Lower leg skin (tissue), 3 donors: ENCODE data around the gene FOXO6.

Experiments
- POLR2A ChIP-seq, 2 donors: fragments of 450-650 bp; IDR thresholded peaks; one replicate each; pipeline ENCODE4 v1.6.1; 2016 to 2017; ENCODE audit warnings: antibody characterized with exemption in 2 of 2, mild to moderate bottlenecking in 1 of 2, moderate library complexity in 1 of 2
- TF ChIP-seq, protein P1 (sequence below), 3 donors: fragments of 450-650 bp; IDR thresholded peaks; one replicate each; pipeline ENCODE4 v1.5.1; 2016; ENCODE audit warnings: antibody characterized with exemption in 3 of 3, mild to moderate bottlenecking in 3 of 3, moderate library complexity in 2 of 3

DNA sequence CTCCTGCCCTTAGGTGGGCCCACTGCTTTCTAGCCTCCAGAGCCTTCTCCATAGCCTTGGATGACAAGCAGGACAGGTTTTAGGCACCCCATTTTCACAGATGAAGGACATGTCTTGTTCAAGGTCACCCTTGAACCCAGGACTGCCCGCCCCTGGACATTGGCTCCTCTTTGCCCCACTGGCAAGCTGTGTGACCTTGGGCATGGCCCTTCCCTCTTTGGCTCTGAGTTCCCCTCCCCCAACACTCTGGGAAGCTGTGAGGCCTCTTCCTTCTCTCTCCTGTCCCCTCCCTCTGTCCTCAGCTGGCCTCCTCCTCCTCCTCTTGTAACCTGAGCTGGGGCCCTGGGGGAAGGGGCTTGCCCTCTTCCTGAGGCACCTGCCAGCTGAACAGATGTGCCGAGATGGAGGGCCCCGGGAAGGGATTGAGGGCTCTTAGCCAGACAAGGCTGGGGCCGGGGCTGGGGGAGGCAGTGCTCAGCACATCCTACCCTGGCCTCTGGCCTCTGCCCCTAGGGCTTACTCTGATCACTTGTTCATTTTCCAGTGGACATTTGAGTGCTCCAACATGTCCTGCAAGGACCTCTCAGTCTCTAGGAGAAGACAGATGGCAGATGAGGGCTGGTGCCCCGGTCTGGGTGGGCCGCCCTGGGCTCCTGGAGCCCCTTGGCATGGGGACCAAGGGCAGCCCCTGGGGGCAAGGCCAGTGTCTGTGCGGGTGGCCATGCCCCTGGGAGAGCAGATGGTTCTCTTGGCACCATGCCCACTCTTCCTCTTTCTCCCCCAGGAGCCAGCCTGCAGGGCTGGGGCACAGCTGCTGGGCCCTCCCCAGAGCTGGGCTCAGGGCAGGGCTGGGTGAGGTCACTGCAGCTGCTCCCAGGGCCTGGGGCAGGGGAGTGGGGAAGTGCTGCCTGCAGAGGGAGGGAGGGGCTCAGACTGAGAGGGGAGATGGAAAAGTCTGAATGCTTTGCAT is 10.7 kb downstream of the FOXO6 start:
- TF ChIP-seq, protein P1, sequence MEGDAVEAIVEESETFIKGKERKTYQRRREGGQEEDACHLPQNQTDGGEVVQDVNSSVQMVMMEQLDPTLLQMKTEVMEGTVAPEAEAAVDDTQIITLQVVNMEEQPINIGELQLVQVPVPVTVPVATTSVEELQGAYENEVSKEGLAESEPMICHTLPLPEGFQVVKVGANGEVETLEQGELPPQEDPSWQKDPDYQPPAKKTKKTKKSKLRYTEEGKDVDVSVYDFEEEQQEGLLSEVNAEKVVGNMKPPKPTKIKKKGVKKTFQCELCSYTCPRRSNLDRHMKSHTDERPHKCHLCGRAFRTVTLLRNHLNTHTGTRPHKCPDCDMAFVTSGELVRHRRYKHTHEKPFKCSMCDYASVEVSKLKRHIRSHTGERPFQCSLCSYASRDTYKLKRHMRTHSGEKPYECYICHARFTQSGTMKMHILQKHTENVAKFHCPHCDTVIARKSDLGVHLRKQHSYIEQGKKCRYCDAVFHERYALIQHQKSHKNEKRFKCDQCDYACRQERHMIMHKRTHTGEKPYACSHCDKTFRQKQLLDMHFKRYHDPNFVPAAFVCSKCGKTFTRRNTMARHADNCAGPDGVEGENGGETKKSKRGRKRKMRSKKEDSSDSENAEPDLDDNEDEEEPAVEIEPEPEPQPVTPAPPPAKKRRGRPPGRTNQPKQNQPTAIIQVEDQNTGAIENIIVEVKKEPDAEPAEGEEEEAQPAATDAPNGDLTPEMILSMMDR (IDR thresholded peaks at IDR 0.05) = no peak
- no peak for TF ChIP-seq POLR2A (IDR thresholded peaks at IDR 0.05)
